Gastrocnemius medialis (tissue), 4 donors: ENCODE results near the gene MDK. TPM values are rescaled to one million over a fixed set of nuclear protein-coding genes. Genes with fewer than 3 reads are reported as not detected.

ENCODE experiments used
- ATAC-seq, 2 donors: fragments of 150-250 bp; one replicate each; pipeline ENCODE4 v1.9.1; 2016
- DNase-seq, 2 donors: peaks; one replicate each; pipeline ENCODE4 v3.0.0-alpha.2; 2019
- H3K27ac ChIP-seq, 4 donors: fragments of 200-600 bp; sonication (generic); 1 replicate in 1 of 4; 2 replicates in 3 of 4; pipeline ENCODE4 v1.5.1; 2016 to 2018; ENCODE audit warnings: mild to moderate bottlenecking in 2 of 4, moderate library complexity in 1 of 4
- H3K27me3 ChIP-seq, 3 donors: fragments of 200-600 bp; sonication (generic) in 2 of 3; 1 replicate in 1 of 3; 2 replicates in 2 of 3; pipeline versions ENCODE4 v1.5.1 to v1.6.0; 2016 to 2019; ENCODE audit warnings: mild to moderate bottlenecking in 1 of 3, moderate library complexity in 1 of 3
- H3K36me3 ChIP-seq, 2 donors: fragments of 200-600 bp; sonication (generic) in 1 of 2; one replicate each; pipeline ENCODE4 v1.5.1; 2017 to 2018
- H3K4me1 ChIP-seq, 2 donors: fragments of 200-600 bp; sonication (generic) in 1 of 2; one replicate each; pipeline ENCODE4 v1.5.1; 2016 to 2017; ENCODE audit warnings: mild to moderate bottlenecking in 2 of 2
- H3K4me3 ChIP-seq, 4 donors: fragments of 200-600 bp; sonication (generic) in 3 of 4; 1 replicate in 1 of 4; 2 replicates in 3 of 4; pipeline ENCODE4 v1.5.1; 2016 to 2019; ENCODE audit warnings: mild to moderate bottlenecking in 2 of 4
- H3K9me3 ChIP-seq, 3 donors: fragments of 200-600 bp; sonication (generic) in 2 of 3; 1 replicate in 1 of 3; 2 replicates in 2 of 3; pipeline ENCODE4 v1.5.1; 2016 to 2019
- CTCF ChIP-seq, 5 experiments: fragments of 450-650 bp in 3 of 5; fragments of 200-600 bp in 2 of 5; sonication (generic) in 2 of 5; IDR thresholded peaks in 4 of 5; conservative IDR thresholded peaks in 1 of 5; 1 replicate in 4 of 5; 2 replicates in 1 of 5; pipeline ENCODE4 v1.5.1; 2016 to 2019; ENCODE audit warnings: antibody characterized with exemption in 5 of 5, mild to moderate bottlenecking in 3 of 5, moderate library complexity in 3 of 5
- POLR2A ChIP-seq, 2 donors: fragments of 450-650 bp; IDR thresholded peaks; one replicate each; pipeline ENCODE4 v1.6.1; 2017; ENCODE audit warnings: antibody characterized with exemption in 2 of 2, mild to moderate bottlenecking in 2 of 2, moderate library complexity in 2 of 2
- in situ Hi-C, 4 donors: fragments of 200-750 bp; cut with MboI; loops; one replicate each; pipeline versions ENCODE4 v1.15.0 to v1.8.0; 2017; ENCODE audit warnings: low sequenced_read_pairs in 4 of 4
- intact Hi-C: fragments of 100-400 bp; cut with DNase I; formaldehyde crosslinking; loops from one replicate; pipeline ENCODE4 v1.15.1; 2023; ENCODE audit warnings: low total_unique reads
- total RNA-seq, 4 donors: library from RNA; depleted of rRNA; stranded (reverse); fragments of >200 nt; gene quantifications; one replicate each; pipeline versions ENCODE4 v1.1.0 to v1.2.3, GENCODE V29; 2016

MDK gene
- total RNA-seq, 4 donors from 2014 or later = 1.6 to 1.9 TPM; not detected in 2

- H3K4me1 ChIP-seq = peaks cover 23 to 37% of the 10 kb centered on the region in 2 donors
- H3K36me3 ChIP-seq = no peaks in the 10 kb centered on the region
- H3K27ac ChIP-seq = peak overlapping the region in 3 of 4 donors; percentile 71 to 79 (median 77)
- intact Hi-C loops (no loop called here), in situ Hi-C loops (no loop called here)
- no peak for DNase-seq
- H3K9me3 ChIP-seq = no peaks in the 10 kb centered on the region
- no peak overlapping the region for H3K4me3 ChIP-seq
- H3K27me3 ChIP-seq = no peaks in the 10 kb centered on the region
- ATAC-seq = no peak
- TF ChIP-seq POLR2A (IDR thresholded peaks at IDR 0.05) (no peak), CTCF (IDR thresholded peaks at IDR 0.05 in 4 of 5, conservative IDR thresholded peaks at IDR 0.05 in 1 of 5) (no peak)
These were observed 30.8 kb upstream of the MDK start for GRCh38 chr11:46350695-46351094.

GRCh38 chr11:46351148-46351547 lies 30.3 kb upstream of the MDK start:
- no peak for ATAC-seq
- Histone ChIP-seq H3K27ac (peak overlapping the region in 3 of 4 donors; percentile 71 to 79 (median 77)), H3K4me1 (peaks cover 23 to 37% of the 10 kb centered on the region in 2 donors), H3K4me3 (no peak overlapping the region), H3K9me3 (no peaks in the 10 kb centered on the region), H3K27me3 (no peaks in the 10 kb centered on the region), H3K36me3 (no peaks in the 10 kb centered on the region)
- DNase-seq = no peak
- TF ChIP-seq POLR2A (IDR thresholded peaks at IDR 0.05) (no peak), CTCF (IDR thresholded peaks at IDR 0.05 in 4 of 5, conservative IDR thresholded peaks at IDR 0.05 in 1 of 5) (no peak)
- in situ Hi-C loops = no loop called here
- intact Hi-C loops = no loop called here

- Histone ChIP-seq H3K36me3 (no peaks in the 10 kb centered on the region), H3K4me1 (peaks cover 23 to 35% of the 10 kb centered on the region in 2 donors), H3K4me3 (no peak overlapping the region), H3K27ac (peak overlapping the region; percentile 68 to 79 (median 74)), H3K9me3 (no peaks in the 10 kb centered on the region), H3K27me3 (no peaks in the 10 kb centered on the region)
- in situ Hi-C loops = no loop called here
- DNase-seq = no peak
- intact Hi-C loops = loop anchor here (1.0 kb wide), 1 partner anchor 16 kb away; no protein-coding TSS in a partner anchor
- no peak for TF ChIP-seq POLR2A (IDR thresholded peaks at IDR 0.05)
- TF ChIP-seq CTCF (IDR thresholded peaks at IDR 0.05 in 4 of 5, conservative IDR thresholded peaks at IDR 0.05 in 1 of 5) = no peak
- no peak for ATAC-seq
These were observed 29.9 kb upstream of the MDK start for GRCh38 chr11:46351606-46352005.

GRCh38 chr11:46352063-46352841 lies 29.2 kb upstream of the MDK start:
- in situ Hi-C loops = no loop called here
- peak; percentile 59 to 75 for ATAC-seq
- H3K9me3 ChIP-seq = no peaks in the 10 kb centered on the region
- TF ChIP-seq CTCF (IDR thresholded peaks at IDR 0.05 in 4 of 5, conservative IDR thresholded peaks at IDR 0.05 in 1 of 5) = peak; percentile 95 to 99 (median 99)
- TF ChIP-seq POLR2A (IDR thresholded peaks at IDR 0.05) = no peak
- intact Hi-C loops = loop anchor here (1.0 kb wide), 1 partner anchor 15 kb away; no protein-coding TSS in a partner anchor
- H3K4me3 ChIP-seq = peak overlapping the region; percentile 32 to 46 (median 38)
- H3K27me3 ChIP-seq = no peaks in the 10 kb centered on the region
- peak; percentile 46 to 76 for DNase-seq
- H3K27ac ChIP-seq = peak overlapping the region; percentile 68 to 79 (median 74)
- no peaks in the 10 kb centered on the region for H3K36me3 ChIP-seq
- H3K4me1 ChIP-seq = peaks cover 23 to 31% of the 10 kb centered on the region in 2 donors
